Fibroblast of the aortic adventitia (primary cell): ENCODE results near the gene CIZ1. TPM values are rescaled to one million over a fixed set of nuclear protein-coding genes. Genes with fewer than 3 reads are reported as not detected.
A peak's percentile ranks its signal among the peaks of the same experiment; 100 is the strongest.

Source experiments
- DNase-seq: peaks from one replicate; pipeline ENCODE4 v3.0.0-alpha.2; 2010; ENCODE audit warnings: low read depth
- H3K4me3 ChIP-seq: 2 replicates; pipeline ENCODE4 v1.5.1; 2011; ENCODE audit warnings: low read depth, mild to moderate bottlenecking, control low read depth, low read length, moderate library complexity
- CTCF ChIP-seq: IDR thresholded peaks from 2 replicates; pipeline ENCODE4 v1.5.1; 2011; ENCODE audit warnings: mild to moderate bottlenecking, low read length, control low read depth, inconsistent platforms; ENCODE audit not compliant: insufficient read depth
- total RNA-seq: library from RNA; depleted of rRNA; stranded (reverse); fragments of >200 nt; gene quantifications from 2 replicates; pipeline ENCODE4 v1.2.3, GENCODE V29; 2012; ENCODE audit warnings: low replicate concordance

The CIZ1 gene
- total RNA-seq, 1 donor: 47.8 TPM

DNA sequence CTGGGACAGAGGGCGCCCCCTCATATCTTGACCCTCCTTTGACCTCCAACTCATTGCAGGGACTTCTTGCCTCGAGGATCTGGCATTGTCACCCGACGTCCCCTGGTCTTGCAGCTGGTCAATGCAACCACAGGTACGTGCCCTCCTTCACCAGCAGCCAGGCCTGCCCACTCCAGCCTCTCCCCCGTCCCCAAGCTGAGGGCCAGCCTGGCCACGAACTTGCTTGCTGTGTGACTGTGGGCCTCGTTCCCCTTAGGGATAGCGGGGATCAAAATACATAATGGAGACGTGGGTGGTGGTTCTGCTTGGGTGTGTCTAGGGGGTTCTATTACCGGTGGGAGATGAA lies 26.8 kb upstream of the CIZ1 start:
- H3K4me3 ChIP-seq: no peak overlapping the region
- DNase-seq: no peak
- no peak for TF ChIP-seq CTCF

DNA sequence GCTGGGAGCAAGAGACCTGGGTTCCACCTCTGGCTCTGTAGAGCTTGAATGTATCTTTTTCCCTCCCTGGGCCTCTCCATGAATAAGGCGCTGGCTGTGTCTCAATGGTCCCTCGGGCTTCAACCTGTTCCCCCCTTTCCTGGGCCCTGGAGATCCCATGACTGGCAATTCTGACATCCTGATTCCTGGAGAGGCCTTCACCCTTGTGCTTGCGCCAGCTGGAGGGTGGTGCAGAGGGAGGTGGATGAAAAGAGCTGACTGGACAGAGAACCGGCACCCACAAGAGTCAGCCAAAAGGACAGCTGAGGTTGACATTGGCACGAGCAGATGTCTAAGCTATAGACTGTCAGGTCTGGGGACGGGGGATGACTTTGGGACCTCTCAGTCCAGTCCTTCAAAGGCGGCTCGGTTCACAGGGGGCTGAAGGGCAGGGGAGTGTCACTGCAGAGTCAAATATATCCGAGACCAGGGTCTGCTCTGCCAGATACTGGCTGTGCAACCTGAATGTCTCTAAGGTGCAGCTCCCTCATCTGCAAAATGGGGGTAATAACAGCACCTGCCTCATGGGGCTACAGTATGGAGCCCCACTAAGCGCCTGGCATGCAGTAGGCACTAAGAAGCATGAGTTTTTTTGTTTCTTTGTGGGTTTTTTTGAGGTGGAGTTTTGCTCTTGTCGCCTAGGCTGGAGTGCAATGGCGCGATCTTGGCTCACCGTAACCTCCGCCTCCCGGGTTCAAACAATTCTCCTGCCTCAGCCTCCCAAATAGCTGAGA lies 25.6 kb upstream of the CIZ1 start:
- no peak overlapping the region for H3K4me3 ChIP-seq
- TF ChIP-seq CTCF: no peak
- no peak for DNase-seq

DNA sequence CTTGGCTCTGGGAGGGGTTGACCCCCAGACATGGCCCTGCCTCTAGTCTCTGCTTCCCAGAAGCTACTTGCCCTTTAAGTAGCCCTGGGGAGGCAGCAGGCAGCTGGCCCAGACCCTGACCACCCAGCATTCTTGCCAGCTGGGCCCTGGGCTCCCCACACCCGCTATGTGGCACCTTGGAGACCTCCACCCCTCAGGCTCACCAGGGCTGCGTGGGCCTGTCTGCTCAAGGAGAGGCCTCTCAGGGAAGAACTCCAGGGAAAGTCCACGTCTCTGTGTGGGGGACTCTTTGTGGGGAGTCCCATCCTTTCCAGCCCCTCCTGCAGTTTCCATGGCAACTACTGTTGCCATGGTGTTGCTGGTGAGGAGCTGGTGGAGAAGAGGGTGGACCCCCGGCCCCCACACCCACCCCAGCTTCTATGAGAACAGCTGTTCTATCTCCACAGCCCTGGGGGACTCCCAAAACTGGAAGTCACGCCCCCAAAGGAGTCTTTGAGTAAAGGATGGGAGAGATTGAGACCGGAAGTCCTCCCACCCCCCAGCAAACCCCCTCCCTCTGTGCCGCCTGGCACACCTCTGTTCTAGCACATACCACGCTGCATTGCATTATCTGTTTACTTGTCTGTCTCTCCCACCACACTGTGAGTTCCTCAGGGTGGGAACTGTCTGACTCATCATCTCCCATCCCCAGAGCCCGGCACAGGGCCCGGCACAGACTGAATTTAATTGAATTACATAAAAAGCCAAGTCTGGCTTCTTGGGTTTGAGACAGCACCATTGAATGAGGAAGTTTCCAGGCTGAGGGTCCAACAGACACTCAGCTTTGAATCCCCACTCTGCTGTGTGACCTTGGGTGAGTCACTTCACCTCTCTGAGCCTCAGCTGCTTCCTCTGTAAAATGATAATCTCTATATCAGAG lies 24.4 kb upstream of the CIZ1 start:
- DNase-seq: peak; percentile 79
- no peak for TF ChIP-seq CTCF
- no peak overlapping the region for H3K4me3 ChIP-seq

- H3K4me3 ChIP-seq: no peak overlapping the region
- no peak for DNase-seq
These were observed 23.5 kb upstream of the CIZ1 start for GRCh38 chr9:128214571-128215490.

GRCh38 chr9:128213746-128214497 lies 22.6 kb upstream of the CIZ1 start:
- H3K4me3 ChIP-seq: no peak overlapping the region
- no peak for TF ChIP-seq CTCF
- no peak for DNase-seq

More at GRCh38 chr9:128214571-128215490, 23.5 kb upstream of the CIZ1 start:
- TF ChIP-seq CTCF: no peak

DNA sequence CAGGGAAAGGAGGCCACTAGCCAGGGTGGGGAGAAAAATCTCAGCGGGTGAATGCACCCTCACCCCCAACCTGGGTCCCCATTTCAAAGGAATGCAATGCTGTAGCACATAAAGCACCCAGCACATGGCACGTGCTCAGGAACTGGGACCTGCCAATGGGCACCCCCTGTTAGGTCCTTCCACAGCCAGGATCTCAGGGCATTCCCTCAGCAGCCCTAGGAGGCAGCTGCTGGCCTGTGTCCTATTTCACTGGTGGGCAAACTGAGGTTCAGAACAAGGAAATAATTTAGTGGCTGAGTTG lies 20.6 kb upstream of the CIZ1 start:
- DNase-seq: no peak
- TF ChIP-seq CTCF: no peak
- H3K4me3 ChIP-seq: no peak overlapping the region
